ENCODE results near the gene PCDHGA12.

DNA sequence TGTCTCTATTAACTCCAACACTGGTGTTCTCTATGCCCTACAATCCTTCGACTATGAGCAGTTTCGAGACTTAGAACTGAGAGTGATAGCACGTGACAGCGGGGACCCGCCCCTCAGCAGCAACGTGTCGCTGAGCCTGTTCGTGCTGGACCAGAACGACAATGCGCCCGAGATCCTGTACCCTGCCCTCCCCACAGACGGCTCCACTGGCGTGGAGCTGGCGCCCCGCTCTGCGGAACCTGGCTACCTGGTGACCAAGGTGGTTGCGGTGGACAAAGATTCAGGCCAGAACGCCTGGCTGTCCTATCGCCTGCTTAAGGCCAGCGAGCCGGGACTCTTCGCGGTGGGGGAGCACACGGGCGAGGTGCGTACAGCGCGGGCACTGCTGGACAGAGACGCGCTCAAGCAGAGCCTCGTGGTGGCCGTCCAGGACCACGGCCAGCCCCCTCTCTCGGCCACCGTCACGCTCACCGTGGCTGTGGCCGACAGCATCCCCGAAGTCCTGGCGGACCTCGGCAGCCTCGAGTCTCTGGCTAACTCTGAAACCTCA lies 7.5 kb upstream of the PCDHGA12 start:
- TF ChIP-seq POLR2AphosphoS5 (IDR thresholded peaks at IDR 0.05; ENCODE audit: borderline replicate concordance, low read depth, low read length) (no peak), EZH2 (IDR thresholded peaks at IDR 0.05) (no peak)
